ENCODE measurements around the gene YAF2. TPM values are rescaled to one million over a fixed set of nuclear protein-coding genes. Genes with fewer than 3 reads are reported as not detected.

The YAF2 gene
- total and polyA plus RNA-seq, 2 of the 13 experiments (the other 11 are each of a cell fraction or from before 2014, with no cell fraction given) = 8.4 to 11.7 TPM

GRCh38 chr12:42163913-42164312, 74.1 kb downstream of the YAF2 start (continued):
- TF ChIP-seq UBTF (CRISPR knock-in tag; IDR thresholded peaks at IDR 0.05) = no peak

GRCh38 chr12:42162965-42163364, 75.1 kb downstream of the YAF2 start:
- Histone ChIP-seq H3K27me3 (ENCODE audit: control insufficient read depth in 1 of 2, insufficient read depth in 2 of 2, low read length in 2 of 2) (no peaks in the 10 kb centered on the region), H3K4me2 (ENCODE audit: low read depth, low read length) (no peak overlapping the region), H3K27ac (ENCODE audit: extremely low read length, insufficient read depth, low read length) (no peak overlapping the region), H4K20me1 (ENCODE audit: insufficient read depth, low read length) (no peaks in the 10 kb centered on the region), H3K4me1 (ENCODE audit: insufficient read depth, low read length) (no peaks in the 10 kb centered on the region), H3K4me3 (replicated peaks in 1 of 3; ENCODE audit: insufficient read depth in 1 of 3, low read depth in 2 of 3, low read length in 3 of 3) (no peak overlapping the region), H3K9me3 (ENCODE audit: low read length) (no peaks in the 10 kb centered on the region), H3K79me2 (ENCODE audit: insufficient read depth, low read length) (no peaks in the 10 kb centered on the region), H3K36me3 (replicated peaks in 1 of 2; ENCODE audit: control insufficient read depth in 1 of 2, insufficient read depth in 2 of 2, low read length in 2 of 2) (peaks cover 0 to 10% of the 10 kb centered on the region in 2 experiments; a peak in 4 of 5 replicates), H2AFZ (ENCODE audit: low read length) (no peak overlapping the region), H3K9ac (ENCODE audit: insufficient read depth, low read depth, low read length) (no peak overlapping the region)
- intact Hi-C loops (cut with micrococcal nuclease; ENCODE audit: unreplicated experiment) = no loop called here
- ChIA-PET POLR2A (no interaction called here), CTCF (ENCODE audit: low intra/inter-chr PET ratio, low total read pairs) (no interaction called here)
- no TSS peak for BruUV-seq (replicated peaks)
- no peak for FAIRE-seq
- WGBS (ENCODE audit: low lambda C conversion rate) = 93% methylated on average over 1 of the region's 1 CpG
- DNase-seq (ENCODE audit: low spot score) = no peak
- ATAC-seq = no peak
- in situ Hi-C loops (cut with HindIII; ENCODE audit: extremely low pct_ligation_motif_present, low pct_unique_long_range_greater_than_20kb) = no loop called here
- no peak for TF ChIP-seq ZNF766 (CRISPR knock-in tag; IDR thresholded peaks at IDR 0.05; ENCODE audit: borderline replicate concordance)
- TF ChIP-seq ZFP36 (IDR thresholded peaks at IDR 0.05; ENCODE audit: borderline replicate concordance, low read depth, low read length, partially characterized antibody) = no peak
- no peak for TF ChIP-seq MTF2 (CRISPR knock-in tag; IDR thresholded peaks at IDR 0.05; ENCODE audit: borderline replicate concordance)
- TF ChIP-seq ZBTB21 (CRISPR knock-in tag; IDR thresholded peaks at IDR 0.05) = no peak
- TF ChIP-seq PLSCR1 (CRISPR knock-in tag; IDR thresholded peaks at IDR 0.05; ENCODE audit: borderline replicate concordance) = no peak
- TF ChIP-seq ZNF740 (CRISPR knock-in tag; IDR thresholded peaks at IDR 0.05) = no peak
- no peak for TF ChIP-seq TCF7 (IDR thresholded peaks at IDR 0.05; ENCODE audit: low read depth)
- TF ChIP-seq CEBPG (CRISPR knock-in tag; IDR thresholded peaks at IDR 0.05) = no peak
- TF ChIP-seq SPEN (CRISPR knock-in tag; IDR thresholded peaks at IDR 0.05; ENCODE audit: low read depth) = no peak
- no peak for TF ChIP-seq ZBTB2 (CRISPR knock-in tag; IDR thresholded peaks at IDR 0.05; ENCODE audit: low read depth)
- TF ChIP-seq CEBPZ (IDR thresholded peaks at IDR 0.05; ENCODE audit: low read length) = no peak
- no peak for TF ChIP-seq RFX3 (CRISPR knock-in tag; IDR thresholded peaks at IDR 0.05)

Measured in HepG2 (cell line).